Fibroblast of lung (primary cell): ENCODE results near the gene HERC6. TPM values are rescaled to one million over a fixed set of nuclear protein-coding genes. Genes with fewer than 3 reads are reported as not detected.

Experiments used
- DNase-seq, 2 donors: peaks; one replicate each; pipeline versions ENCODE4 v3.0.0 to v3.0.0-alpha.2; 2010; ENCODE audit warnings: low read depth in 2 of 2
- H2AFZ ChIP-seq: 2 replicates; pipeline ENCODE4 v1.5.1; 2012; ENCODE audit warnings: low read length, control low read depth, inconsistent platforms
- H3K27ac ChIP-seq: 2 replicates; pipeline ENCODE4 v1.5.1; 2011; ENCODE audit warnings: low read length, control low read depth; ENCODE audit not compliant: insufficient read depth
- H3K27me3 ChIP-seq: 2 replicates; pipeline ENCODE4 v1.5.1; 2011; ENCODE audit warnings: mild to moderate bottlenecking, low read length; ENCODE audit not compliant: control insufficient read depth, insufficient read depth
- H3K36me3 ChIP-seq: 2 replicates; pipeline ENCODE4 v1.5.1; 2011; ENCODE audit warnings: low read length; ENCODE audit not compliant: control insufficient read depth, insufficient read depth
- H3K4me1 ChIP-seq: 2 replicates; pipeline ENCODE4 v1.5.1; 2011; ENCODE audit warnings: low read length; ENCODE audit not compliant: control insufficient read depth, insufficient read depth; ENCODE audit errors: extremely low read depth
- H3K4me2 ChIP-seq: 2 replicates; pipeline ENCODE4 v1.5.1; 2011; ENCODE audit warnings: low read length, control low read depth; ENCODE audit not compliant: insufficient read depth; ENCODE audit errors: extremely low read depth
- H3K4me3 ChIP-seq, 4 experiments: fragments of 200-600 bp in 1 of 4; sonication (generic) in 1 of 4; replicated peaks in 1 of 4; 2 replicates each; pipeline ENCODE4 v1.5.1; 2011 to 2016; ENCODE audit warnings: low read length in 4 of 4, low read depth in 3 of 4, mild to moderate bottlenecking in 3 of 4, control low read depth in 2 of 4, inconsistent platforms in 1 of 4, mixed read lengths in 1 of 4; ENCODE audit not compliant: insufficient read depth in 1 of 4; ENCODE audit errors: control extremely low read depth in 1 of 4
- H3K79me2 ChIP-seq: 2 replicates; pipeline ENCODE4 v1.5.1; 2012; ENCODE audit warnings: mild to moderate bottlenecking, low read length, inconsistent platforms; ENCODE audit not compliant: control insufficient read depth, insufficient read depth
- H3K9ac ChIP-seq: 2 replicates; pipeline ENCODE4 v1.5.1; 2011; ENCODE audit warnings: mild to moderate bottlenecking, low read length, control low read depth; ENCODE audit not compliant: insufficient read depth
- H3K9me3 ChIP-seq: 2 replicates; pipeline ENCODE4 v1.5.1; 2012; ENCODE audit warnings: low read depth, low read length; ENCODE audit not compliant: control insufficient read depth, insufficient read depth
- H4K20me1 ChIP-seq: 2 replicates; pipeline ENCODE4 v1.5.1; 2011; ENCODE audit warnings: low read length; ENCODE audit not compliant: control insufficient read depth, insufficient read depth; ENCODE audit errors: extremely low read depth
- EZH2 ChIP-seq: IDR thresholded peaks from 2 replicates; pipeline ENCODE4 v1.5.1; 2012; ENCODE audit warnings: low read length, control low read depth, mild to moderate bottlenecking; ENCODE audit errors: missing control alignments
- polyA plus RNA-seq, 2 donors: library from polyadenylated mRNA; depleted of rRNA in 1 of 2; stranded (reverse) in 1 of 2; unstranded in 1 of 2; fragments of >200 nt; gene quantifications; 2 replicates each; pipeline ENCODE4 v1.2.1, GENCODE V29; 2011 to 2012; ENCODE audit warnings: missing spikeins in 1 of 2
- total RNA-seq: library from RNA; depleted of rRNA; stranded (reverse); fragments of >200 nt; gene quantifications from 2 replicates; pipeline ENCODE4 v1.2.1, GENCODE V29; 2014
- TF ChIP-seq, protein P1 (sequence below), 2 donors: IDR thresholded peaks in 1 of 2; conservative IDR thresholded peaks in 1 of 2; 1 replicate in 1 of 2; 2 replicates in 1 of 2; pipeline ENCODE4 v1.5.1; 2011 to 2012; ENCODE audit warnings: low read length in 2 of 2, control low read depth in 1 of 2, inconsistent platforms in 1 of 2, low read depth in 1 of 2, mild to moderate bottlenecking in 1 of 2

Gene HERC6
- total and polyA plus RNA-seq, 2 donors (not counting 1 experiment from before 2014, with no cell fraction given): 6.3 to 12.9 TPM

DNA sequence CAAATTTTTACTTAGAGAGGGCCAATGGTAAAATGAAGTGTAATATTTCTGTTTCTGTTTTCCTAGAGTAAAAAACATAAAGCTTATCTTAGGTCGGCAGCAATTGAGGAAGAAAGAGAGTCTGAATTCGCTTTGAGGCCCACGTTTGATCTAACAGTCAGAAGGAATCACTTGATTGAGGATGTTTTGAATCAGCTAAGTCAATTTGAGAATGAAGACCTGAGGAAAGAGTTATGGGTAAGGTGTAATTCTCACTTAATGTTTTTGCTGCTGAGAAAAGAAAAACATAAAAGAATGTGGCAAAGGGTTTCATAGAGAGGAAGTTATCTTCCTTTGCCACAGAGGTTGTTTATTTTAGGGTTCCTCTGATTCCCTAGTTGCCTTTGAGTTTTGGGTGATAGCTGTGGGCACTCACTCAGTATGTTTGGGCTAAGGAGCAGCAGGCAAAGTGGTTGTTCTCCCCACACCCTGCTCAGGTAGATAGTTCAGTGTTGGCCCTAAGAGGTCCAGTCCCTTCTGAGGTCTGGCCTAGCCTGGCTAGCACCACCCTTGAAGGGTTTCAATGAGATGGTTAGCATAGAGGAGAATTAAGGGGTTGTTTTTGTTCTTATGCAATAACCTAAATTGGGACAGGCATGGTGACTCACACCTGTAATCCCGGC, 110.6 kb downstream of the HERC6 start:
- Histone ChIP-seq H3K9me3 (no peaks in the 10 kb centered on the region), H2AFZ (no peak overlapping the region), H3K36me3 (no peaks in the 10 kb centered on the region), H3K4me2 (no peak overlapping the region), H3K4me1 (no peaks in the 10 kb centered on the region), H3K4me3 (no peak overlapping the region), H3K27ac (no peak overlapping the region), H4K20me1 (no peaks in the 10 kb centered on the region), H3K9ac (no peak overlapping the region), H3K79me2 (no peaks in the 10 kb centered on the region), H3K27me3 (no peaks in the 10 kb centered on the region)
- no peak for DNase-seq
- TF ChIP-seq, protein P1, sequence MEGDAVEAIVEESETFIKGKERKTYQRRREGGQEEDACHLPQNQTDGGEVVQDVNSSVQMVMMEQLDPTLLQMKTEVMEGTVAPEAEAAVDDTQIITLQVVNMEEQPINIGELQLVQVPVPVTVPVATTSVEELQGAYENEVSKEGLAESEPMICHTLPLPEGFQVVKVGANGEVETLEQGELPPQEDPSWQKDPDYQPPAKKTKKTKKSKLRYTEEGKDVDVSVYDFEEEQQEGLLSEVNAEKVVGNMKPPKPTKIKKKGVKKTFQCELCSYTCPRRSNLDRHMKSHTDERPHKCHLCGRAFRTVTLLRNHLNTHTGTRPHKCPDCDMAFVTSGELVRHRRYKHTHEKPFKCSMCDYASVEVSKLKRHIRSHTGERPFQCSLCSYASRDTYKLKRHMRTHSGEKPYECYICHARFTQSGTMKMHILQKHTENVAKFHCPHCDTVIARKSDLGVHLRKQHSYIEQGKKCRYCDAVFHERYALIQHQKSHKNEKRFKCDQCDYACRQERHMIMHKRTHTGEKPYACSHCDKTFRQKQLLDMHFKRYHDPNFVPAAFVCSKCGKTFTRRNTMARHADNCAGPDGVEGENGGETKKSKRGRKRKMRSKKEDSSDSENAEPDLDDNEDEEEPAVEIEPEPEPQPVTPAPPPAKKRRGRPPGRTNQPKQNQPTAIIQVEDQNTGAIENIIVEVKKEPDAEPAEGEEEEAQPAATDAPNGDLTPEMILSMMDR (conservative IDR thresholded peaks at IDR 0.05 in 1 of 2, IDR thresholded peaks at IDR 0.05 in 1 of 2; ENCODE audit: low read depth in 1 of 2, low read length in 2 of 2): no peak
- no peak for TF ChIP-seq EZH2

Other genes with a start within 250 kb of the HERC6 start
- 0.51 and 1.3 TPM in 2 replicates for gene ABCG2, start 220.2 kb upstream of the HERC6 start, total RNA-seq
- gene ABCG2, start 220.2 kb upstream of the HERC6 start, polyA plus RNA-seq: 4.5 and 5.5 TPM in 2 replicates
- gene PPM1K, start 94.3 kb upstream of the HERC6 start, total RNA-seq: 10.0 and 18.0 TPM in 2 replicates
- 8.1 and 14.4 TPM in 2 replicates for gene PPM1K, start 94.3 kb upstream of the HERC6 start, polyA plus RNA-seq
- gene HERC5, start 78.3 kb downstream of the HERC6 start, total RNA-seq: 3.3 TPM in 2 replicates
- 0.23 and 0.73 TPM in 2 replicates for gene HERC5, start 78.3 kb downstream of the HERC6 start, polyA plus RNA-seq
- 98.1 and 102 TPM in 2 replicates for gene PYURF, start 144.9 kb downstream of the HERC6 start, total RNA-seq
- 82.2 and 91.3 TPM in 2 replicates for gene PYURF, start 144.9 kb downstream of the HERC6 start, polyA plus RNA-seq
- gene HERC3, start 213.6 kb downstream of the HERC6 start, total RNA-seq: 12.1 and 27.6 TPM in 2 replicates
- 22.9 and 24.5 TPM in 2 replicates for gene HERC3, start 213.6 kb downstream of the HERC6 start, polyA plus RNA-seq